Skin epidermis (tissue), 12 donors: ENCODE data around the gene CNOT6.

ENCODE experiments used
- H3K27ac ChIP-seq, 21 experiments: fragments of 200-600 bp; sonication (generic) in 11 of 21; one replicate each; pipeline ENCODE4 v1.5.0; 2020; ENCODE audit warnings: mild to moderate bottlenecking in 3 of 21, inconsistent platforms in 2 of 21, moderate library complexity in 2 of 21
- H3K4me3 ChIP-seq, 7 experiments: fragments of 200-600 bp; sonication (generic) in 2 of 7; one replicate each; pipeline ENCODE4 v1.5.0; 2020; ENCODE audit warnings: inconsistent platforms in 2 of 7, mild to moderate bottlenecking in 2 of 7, moderate library complexity in 1 of 7

The CNOT6 gene

DNA sequence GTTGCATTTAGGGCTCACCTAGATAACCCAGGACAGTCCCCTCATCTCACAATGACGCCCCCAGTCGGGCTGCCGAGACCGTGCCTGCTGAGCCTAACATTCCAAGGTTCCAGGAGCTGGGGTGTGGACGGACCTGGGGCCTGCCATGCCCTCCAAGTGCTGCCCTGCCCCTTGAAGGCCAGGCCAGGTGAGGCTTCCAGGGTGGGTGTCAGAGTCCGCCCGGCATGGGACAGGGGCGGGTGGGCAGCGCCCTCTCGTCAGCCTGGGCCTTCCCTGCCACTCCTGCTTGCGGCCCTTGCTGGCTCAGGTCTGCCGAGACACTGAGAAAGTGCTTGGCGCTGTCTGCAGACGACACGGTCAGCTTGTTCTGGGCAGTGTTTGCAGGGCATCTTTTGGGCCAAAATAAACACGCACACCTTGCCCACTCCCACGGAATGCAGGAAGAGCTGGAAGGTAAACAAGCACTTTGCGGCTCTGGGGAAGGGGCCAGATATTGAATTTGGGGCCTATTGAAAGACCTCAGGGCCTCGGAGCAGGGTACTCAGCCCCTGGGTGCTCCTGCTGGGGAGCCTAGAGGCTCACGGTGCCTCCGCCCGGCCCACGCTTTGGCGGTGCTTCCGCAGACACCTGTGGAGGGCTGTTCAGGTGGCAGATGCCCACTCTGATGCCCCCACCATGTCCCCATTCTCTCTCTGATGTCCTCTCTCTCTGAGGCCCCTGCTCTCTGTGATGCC, 101.4 kb downstream of the CNOT6 start:
- Histone ChIP-seq H3K27ac (no peak overlapping the region), H3K4me3 (no peak overlapping the region)

DNA sequence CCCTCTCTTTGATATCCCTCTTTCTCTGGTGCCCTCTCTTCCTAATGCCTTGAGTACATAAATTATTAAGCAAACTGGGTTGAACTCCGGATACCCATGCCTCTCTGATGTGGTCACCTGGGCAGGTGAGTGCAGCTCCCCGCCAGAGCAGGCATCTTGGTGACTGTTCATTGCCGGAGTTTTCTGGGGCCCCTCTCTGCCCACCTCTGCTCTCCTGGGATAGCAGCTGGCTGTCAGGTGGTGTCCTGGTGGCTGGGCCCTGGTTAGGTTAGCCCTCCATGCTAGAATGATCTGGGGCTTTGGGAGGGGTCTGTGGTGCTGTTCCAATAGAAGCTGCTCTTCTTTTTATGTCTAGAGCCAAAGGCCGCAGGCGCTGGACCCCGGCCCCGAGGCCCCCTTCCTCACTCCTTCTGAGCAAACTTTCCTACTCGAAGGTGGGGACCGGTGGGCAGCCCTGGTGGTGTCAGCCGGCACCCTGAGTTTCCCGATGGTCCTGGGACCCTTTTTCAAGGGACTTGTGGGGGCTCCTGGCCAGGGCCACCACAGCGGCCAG, 102.0 kb downstream of the CNOT6 start:
- H3K27ac ChIP-seq: no peak overlapping the region
- H3K4me3 ChIP-seq: no peak overlapping the region

DNA sequence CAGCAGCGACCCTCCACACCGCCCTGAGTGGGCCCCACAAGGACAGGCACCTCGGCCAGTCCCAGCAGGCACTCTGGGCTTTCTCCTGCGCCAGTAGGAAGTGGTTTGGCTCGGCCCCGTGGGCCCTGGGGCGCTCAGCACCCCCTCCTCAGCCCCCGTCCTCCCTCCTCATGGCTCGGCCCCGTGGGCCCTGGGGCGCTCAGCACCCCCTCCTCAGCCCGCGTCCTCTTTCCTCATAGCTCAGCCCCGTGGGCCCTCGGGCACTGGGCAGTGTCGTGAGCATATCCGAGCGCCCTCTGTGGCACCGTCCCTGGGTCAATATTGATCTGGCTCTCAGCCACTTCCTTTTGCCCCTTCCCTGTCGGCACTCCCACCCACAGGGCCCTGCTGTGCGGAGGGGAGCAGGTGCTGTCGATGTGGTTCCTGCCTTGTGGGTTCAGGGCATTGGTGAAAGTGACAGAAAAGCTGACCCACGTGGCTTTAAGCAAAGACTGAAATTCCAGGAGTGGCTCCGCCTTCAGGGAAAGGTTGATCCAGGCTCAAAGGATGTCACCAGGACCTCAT, 102.6 kb downstream of the CNOT6 start:
- H3K4me3 ChIP-seq: no peak overlapping the region
- no peak overlapping the region for H3K27ac ChIP-seq

DNA sequence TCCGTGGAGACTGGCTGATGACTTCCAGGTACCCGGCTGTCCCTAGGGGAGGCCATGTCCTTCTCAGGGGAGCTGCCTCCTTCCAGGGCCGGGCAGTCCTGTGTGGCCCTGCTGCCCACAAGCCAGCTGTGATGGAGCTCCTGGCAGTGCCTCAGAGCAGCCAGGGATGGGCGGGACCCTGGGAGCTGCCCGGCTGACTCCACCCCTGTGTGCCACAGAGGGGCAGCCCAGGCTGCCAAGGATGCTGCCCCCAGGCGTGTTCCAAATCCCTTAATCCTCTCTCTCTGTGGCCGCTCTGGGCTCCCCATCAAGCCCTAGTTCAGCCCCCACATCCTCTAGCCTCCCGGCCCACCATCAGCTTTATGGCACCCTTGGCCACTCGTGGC, 104.1 kb downstream of the CNOT6 start:
- no peak overlapping the region for H3K4me3 ChIP-seq

DNA sequence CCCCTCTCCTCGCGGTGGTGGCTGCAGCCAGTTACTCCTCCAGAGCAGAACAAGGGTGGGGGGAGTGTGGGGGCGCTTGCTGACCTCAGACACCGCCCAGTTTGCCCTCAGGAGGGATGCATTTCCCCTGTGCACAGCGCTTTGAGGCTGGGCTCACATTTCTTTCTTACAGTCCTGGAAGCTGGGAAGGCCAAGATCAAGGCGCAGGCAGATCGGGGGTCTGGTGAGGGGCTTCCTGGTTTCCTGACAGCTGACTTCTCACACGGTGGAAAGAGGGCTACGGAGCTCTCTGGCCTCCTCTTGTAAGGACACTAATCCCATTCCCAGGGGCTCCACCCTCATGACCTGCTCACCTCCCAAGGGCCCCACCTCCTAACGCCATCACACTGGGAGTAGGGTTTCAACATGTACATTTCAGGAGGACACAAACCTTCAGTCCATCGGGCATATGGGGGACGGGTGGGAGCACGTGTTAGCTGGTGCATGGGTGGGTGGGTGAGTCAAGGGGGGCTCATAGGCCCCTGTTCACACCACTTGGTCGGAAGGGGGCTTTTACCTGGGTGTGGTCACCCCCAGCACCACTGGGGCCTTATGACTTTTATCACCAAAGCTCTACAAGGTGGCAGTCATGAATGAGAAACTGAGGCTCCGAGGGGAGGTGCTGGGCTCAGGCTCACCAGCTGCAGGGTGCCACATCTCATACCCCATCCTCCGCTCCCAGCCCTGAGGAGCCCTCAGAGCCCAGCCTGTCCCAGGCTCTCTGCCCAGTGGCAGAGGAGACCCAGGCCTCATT, 104.8 kb downstream of the CNOT6 start:
- Histone ChIP-seq H3K4me3 (no peak overlapping the region), H3K27ac (no peak overlapping the region)

More for the DNA sequence above, 104.1 kb downstream of the CNOT6 start:
- H3K27ac ChIP-seq: no peak overlapping the region

DNA sequence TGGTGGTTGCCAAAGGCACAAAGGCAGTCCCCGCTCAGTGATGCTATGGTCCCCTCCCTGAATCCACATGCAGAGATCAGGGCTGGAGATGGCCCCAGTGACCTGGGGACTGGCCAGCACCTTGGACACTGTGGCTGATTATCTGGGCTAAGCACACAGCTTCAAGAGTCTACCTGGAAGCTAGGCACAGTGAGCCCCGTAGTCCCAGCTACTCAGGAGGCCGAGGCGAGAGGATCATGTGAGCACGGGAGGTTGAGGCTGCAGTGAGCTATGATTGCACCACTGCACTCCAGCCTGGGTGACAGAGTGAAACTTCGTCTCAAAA, 105.4 kb downstream of the CNOT6 start:
- H3K27ac ChIP-seq: no peak overlapping the region
- H3K4me3 ChIP-seq: no peak overlapping the region

DNA sequence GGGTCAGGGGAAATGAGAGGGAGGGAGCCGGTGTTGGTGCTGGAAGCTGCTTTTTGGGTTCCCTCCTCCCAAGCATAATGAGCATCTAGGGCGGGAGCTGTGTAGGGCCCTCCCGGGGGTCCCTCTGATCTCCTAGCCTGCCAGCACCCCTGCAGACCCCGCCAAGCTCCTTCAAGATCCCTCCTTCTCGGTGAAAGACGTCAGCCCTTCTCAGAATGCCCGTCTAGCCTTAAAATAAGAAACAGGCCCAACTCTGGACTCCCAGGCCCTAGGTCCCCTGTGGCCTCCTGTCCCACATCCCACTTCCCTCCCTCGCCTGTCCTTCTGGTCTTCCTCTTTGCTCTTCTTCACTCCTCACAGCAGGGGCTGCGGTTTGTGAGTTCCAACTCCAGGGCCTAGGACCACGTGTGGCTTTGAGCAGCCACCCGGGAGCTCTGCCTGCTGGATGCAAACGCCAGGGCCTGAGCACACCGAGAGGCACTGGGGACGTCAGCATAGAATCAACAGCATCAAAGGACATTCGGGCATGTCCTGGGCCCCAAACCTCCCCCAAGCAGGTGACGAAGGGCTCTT, 105.9 kb downstream of the CNOT6 start:
- no peak overlapping the region for H3K4me3 ChIP-seq
- no peak overlapping the region for H3K27ac ChIP-seq

DNA sequence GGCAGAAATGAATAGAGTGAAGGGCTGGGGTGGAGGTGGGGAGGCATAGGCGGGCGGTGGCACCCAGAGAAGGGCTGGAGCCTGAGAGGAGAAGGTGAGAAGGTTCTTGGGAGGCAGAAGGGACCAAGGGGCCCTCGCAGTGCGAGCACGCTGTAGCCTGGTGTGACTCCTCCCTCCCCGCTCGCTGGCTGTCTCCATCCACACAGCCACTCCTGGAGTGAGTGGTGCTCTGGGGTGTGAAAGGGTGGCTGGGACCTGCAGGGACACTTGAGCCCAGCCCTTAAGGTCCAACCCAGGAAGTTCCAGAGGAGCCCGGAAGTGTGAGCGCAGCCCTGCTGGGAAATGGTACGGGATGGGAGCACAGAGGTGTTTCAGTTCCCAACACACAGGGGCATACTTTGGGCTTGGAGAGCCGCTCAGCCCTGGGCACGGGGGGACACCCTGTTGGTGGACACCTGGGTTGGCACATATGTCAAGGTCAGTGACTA, 106.4 kb downstream of the CNOT6 start:
- H3K27ac ChIP-seq: no peak overlapping the region
- no peak overlapping the region for H3K4me3 ChIP-seq

DNA sequence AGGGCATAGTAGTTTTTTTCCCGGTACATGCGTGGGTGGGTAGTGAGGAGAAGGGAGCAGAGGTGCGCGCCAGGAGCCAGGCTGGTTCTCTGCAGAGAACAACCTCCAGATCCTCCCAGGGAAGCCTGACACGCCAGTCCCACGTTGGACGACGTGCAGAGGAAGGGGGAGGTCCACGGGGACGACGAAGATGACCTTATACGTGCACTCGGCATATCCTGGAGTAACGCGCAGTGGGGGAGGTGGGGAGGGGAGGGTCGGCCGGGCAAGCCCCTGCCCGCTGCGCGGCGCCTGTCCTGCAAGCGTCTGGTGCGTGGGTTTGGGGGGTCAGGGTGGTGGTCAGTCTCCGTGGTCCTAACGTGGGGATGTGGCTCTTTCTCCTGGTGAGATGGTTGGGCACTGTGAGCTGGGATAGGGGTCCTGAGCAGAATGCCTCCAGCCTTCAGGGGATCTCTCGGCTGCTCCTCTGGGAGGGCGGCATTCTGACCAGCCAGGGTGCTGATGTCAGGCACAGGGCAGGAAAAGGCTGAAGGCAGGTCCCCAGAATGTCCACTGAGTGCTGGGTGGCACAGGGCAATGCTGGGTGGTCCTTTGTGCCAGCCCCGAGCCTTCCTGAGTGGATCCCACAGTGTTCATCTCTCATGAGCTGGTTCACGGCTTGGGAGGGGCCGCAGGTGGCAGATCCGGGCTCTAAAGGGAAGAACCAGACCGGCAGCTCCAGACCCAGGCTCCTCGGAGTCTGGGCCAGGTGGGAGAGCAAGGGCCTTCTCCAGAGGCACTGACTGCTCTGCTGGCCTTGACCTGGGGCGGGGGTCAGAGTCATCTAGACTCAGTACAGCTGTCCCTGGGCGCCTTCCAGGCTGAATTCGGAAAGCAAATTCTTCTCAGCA, 107.7 kb downstream of the CNOT6 start:
- Histone ChIP-seq H3K4me3 (no peak overlapping the region), H3K27ac (no peak overlapping the region)

DNA sequence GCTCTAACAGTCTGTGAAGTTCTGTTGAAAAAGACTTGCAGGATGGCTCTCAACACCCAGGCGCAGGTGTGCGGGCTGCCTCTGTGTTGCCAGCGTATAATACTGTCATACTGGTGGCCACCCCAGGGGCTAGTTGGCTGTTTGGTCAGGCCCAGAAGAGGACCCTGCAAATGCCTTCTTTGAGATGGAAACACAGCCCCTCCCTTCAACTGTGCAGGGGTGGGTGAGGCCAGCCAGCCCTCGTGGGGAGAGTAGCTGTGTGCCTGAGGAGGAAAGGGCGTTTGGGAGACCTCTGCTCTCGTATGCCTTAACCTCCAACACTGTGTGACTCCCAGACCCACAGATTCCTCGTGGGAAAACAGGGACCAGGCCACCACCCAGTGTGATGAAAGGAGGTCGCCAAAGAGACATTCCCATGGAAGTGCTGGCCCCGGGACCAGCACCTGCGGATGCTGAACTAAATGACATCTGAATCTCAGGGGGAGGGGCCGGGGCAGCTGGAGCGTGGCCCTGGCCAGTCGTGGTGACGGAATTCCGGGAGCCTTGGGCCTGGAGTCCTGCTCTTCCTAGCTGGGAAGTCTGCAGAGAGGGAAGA, 108.4 kb downstream of the CNOT6 start:
- Histone ChIP-seq H3K27ac (no peak overlapping the region), H3K4me3 (no peak overlapping the region)

DNA sequence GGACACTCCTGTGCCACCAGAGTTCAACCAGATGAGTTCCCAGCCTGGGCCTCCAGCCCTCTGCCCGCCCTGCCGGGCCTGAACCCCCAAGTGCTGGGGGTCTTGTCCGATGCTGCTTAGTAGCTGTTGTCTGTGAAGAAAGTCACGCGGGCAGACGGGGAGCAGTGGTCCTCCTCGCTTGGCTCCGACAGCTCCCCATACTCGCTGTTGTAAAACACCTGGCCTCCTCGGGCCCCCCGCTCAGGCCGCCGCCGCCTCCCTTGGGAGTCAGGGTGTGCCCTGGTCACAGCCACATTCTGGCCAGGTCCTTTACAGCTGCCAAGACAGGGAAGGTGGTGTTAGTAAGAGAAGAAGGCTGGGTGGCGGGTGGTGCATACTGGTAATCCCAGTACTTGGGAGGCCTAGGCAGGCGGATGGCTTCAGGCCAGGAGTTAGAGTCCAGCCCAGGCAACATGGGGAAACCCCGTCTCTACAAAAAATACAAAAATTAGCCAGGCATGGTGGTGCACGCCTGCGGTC, 109.0 kb downstream of the CNOT6 start:
- H3K27ac ChIP-seq: no peak overlapping the region
- H3K4me3 ChIP-seq: no peak overlapping the region

DNA sequence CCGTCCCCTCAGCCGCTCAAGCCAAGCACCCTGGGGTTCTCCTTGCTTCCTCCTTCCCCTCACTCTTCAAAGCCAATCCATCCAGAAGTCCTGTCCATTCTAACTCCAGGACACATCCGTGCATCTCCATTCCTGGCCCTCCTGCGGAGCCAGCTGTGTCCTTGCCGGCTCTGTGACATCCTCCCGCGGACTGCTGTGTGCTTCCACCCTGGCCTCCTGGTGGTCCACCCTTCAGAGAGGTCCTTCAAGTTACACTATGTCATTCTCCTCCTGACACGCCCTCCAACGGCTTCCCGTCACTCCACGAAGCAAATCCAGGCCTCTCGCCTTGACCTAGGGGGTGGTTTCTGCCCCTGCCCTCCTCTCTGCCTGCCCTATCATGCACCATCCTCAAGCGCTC, 110.1 kb downstream of the CNOT6 start:
- H3K4me3 ChIP-seq: no peak overlapping the region

DNA sequence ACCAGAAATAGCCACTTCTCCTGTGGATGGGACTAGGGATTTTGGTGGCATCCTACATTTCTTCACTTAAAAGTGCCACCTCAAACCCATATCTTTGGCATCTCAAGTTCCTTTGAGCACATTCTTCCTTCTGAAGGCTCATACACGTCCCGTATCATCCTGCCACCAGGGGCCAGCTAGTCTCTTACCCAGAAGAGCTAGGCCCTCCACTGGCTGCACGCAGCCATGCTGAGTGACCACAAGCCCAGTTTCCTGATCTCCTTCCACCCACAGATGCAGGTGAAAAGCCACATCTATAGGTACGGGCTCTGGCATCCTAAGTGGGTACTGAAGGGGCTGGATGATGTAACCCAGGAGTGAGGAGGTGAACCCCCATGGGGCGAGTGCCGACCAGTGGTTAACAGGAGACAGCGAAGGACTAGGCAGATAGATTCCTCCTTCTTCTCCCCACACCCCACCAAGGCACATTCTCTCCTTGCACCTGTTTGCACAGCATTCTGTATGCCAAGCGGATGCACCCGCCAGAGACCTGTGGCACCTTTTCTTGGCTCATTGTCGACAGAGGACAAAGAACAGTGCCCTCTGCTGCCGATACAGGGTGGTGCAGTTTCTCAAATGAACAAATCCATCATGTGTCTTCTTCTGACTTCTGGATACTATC, 111.5 kb downstream of the CNOT6 start:
- H3K27ac ChIP-seq: no peak overlapping the region

More for the DNA sequence above, 110.1 kb downstream of the CNOT6 start:
- no peak overlapping the region for H3K27ac ChIP-seq

DNA sequence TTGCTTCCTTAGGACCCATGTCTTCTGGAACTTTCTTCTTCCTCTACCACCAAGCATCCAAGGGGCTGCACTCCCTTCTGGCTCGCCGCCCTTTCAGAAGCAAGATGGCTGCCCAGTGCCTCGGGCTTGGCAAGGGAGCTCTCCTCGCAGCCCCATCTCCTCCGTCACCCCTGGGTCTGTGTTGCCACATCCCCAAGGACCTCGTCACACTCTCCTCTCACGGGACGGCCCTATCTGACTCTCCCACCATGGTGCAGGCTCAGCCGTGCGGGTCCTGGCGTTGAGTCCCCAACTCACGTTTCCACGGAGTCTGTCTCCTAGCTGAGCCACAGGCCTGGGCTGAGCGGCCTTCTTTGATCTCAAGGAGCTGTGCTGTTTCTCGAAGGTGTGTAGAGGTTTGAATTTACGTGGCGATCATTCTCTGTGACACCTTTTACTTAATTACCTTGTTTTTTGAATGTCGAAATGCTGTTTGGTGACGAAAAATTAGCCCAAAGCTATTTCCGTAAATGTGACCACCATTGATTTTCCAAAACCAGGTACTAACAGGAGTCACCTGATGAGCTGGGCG, 112.1 kb downstream of the CNOT6 start:
- Histone ChIP-seq H3K27ac (no peak overlapping the region), H3K4me3 (no peak overlapping the region)

More for the DNA sequence above, 111.5 kb downstream of the CNOT6 start:
- H3K4me3 ChIP-seq: no peak overlapping the region

DNA sequence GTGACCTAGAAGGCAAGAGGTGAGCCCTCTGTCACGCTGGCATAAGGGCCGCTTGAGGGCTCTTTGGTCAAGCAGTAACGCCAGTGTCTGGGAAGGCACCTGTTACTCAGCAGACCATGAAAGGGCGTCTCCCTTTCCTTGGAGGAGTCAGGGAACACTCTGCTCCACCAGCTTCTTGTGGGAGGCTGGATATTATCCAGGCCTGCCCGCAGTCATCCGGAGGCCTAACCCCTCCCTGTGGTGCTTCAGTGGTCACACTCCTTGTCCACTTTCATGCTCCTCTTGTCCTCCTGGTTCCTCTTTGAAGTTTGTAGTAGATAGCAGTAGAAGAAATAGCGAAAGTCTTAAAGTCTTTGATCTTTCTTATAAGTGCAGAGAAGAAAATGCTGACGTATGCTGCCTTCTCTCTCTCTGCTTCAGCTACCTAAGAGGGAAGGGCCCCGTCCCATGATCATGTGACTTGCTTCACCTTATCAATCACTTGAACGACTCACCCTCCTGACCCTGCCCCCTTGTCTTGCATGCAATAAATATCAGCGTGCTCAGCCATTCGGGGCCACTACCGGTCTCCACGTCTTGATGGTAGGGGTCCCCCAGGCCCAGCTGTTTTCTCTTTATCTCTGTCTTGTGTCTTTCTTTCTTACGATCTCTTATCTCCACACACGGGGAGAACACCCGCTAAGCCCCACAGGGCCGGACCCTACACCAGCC, 113.8 kb downstream of the CNOT6 start:
- no peak overlapping the region for H3K4me3 ChIP-seq
- no peak overlapping the region for H3K27ac ChIP-seq

DNA sequence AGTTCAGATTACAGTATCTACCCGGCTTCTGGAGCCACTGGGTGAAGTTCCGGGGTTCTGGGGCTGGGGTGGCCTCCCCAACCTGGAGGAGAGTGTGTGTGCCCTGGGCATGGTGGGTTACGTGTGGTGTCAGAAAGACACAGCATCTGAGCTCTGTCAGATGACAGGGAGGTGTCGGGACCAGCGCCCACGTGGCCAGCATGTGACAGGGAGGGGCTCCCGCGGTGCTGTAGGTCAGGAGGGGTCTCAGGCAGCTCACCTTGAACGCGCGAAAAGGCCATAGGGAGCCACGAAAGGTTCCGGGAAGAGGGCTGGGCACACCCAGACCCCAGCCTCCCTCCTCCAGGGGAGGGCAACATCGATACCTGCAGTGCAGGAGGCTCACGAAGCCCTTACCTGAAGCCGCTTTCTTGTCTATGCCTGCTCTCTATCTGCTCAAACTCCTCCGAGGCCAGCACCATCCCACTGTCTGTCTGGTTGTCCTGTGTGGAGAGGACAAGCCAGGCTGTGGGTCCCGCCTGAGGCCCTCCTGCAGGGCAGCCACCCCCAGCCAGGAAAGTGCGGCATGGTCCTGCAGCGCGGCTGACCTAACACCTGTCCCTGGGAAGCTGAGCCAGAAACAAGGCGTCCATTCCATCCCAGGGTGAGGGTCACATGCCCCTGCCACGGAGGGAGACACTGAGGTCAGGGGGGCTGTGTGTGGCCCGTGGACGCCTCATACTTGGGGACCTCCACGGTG, 114.6 kb downstream of the CNOT6 start:
- Histone ChIP-seq H3K4me3 (no peak overlapping the region), H3K27ac (no peak overlapping the region)

DNA sequence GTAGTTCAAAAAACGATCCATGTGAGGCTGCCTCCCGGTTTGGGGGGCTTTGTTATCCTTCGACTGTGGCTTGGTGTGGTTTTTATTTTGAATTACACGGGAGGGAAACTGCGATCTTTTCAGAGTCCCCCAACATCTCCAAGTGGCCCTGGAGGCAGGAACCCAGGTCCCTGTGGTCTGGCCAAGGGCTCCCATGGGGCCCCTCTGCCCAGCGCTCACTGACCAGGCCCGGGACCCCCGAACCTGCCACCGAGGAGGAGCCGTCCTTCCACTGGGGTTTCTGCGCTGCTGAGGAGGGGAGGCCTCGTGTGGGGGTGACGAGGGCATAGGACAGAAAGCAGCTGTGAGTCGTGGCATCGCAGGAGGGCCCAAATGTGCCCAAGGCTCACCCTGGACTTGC, 115.2 kb downstream of the CNOT6 start:
- H3K27ac ChIP-seq: no peak overlapping the region
- H3K4me3 ChIP-seq: no peak overlapping the region
